PC-3 (cell line): ENCODE data around the gene LAMA3. TPM values are rescaled to one million over a fixed set of nuclear protein-coding genes. Genes with fewer than 3 reads are reported as not detected.

ENCODE experiments used
- ATAC-seq: fragments of 200-7000 bp; cut with Tn5 transposase; 2 replicates; pipeline ENCODE4 v1.9.1; 2020; ENCODE audit warnings: mild to moderate bottlenecking, moderate library complexity
- BruUV-seq: library from RNA; stranded (reverse); fragments of 400-500 nt; replicated peaks from 2 replicates; lab custom pipeline; 2021; lab: Mats Ljungman, UMichigan
- CTCF ChIA-PET: fragments of 300-600 bp; sonication (Branson Sonifier 250); formaldehyde crosslinking; loops from one replicate; lab custom pipeline; 2022; ENCODE audit warnings: antibody characterized with exemption; lab: Charles Lee
- POLR2A ChIA-PET: fragments of 300-600 bp; sonication (Branson Sonifier 250); formaldehyde crosslinking; loops from one replicate; lab custom pipeline; 2022; ENCODE audit warnings: antibody characterized with exemption; ENCODE audit not compliant: unreplicated experiment; lab: Charles Lee
- DNase-seq: peaks from one replicate; pipeline ENCODE4 v3.0.0-alpha.2; 2015
- H2AFZ ChIP-seq: fragments of 300-600 bp; sonication (generic); 2 replicates; pipeline ENCODE4 v1.6.0; 2016; ENCODE audit warnings: antibody characterized with exemption, low read length
- H3F3A ChIP-seq: fragments of 300-600 bp; sonication (generic); one replicate; pipeline ENCODE4 v1.6.0; 2017; ENCODE audit warnings: antibody characterized with exemption, low read length, control low read depth, mild to moderate bottlenecking; ENCODE audit not compliant: unreplicated experiment
- H3K27ac ChIP-seq: fragments of 300-600 bp; sonication (generic); 2 replicates; pipeline ENCODE4 v1.5.1; 2016; ENCODE audit warnings: mild to moderate bottlenecking, low read length
- H3K27me3 ChIP-seq: fragments of 300-600 bp; sonication (generic); 2 replicates; pipeline ENCODE4 v1.6.1; 2016; ENCODE audit warnings: low read length, mixed read lengths
- H3K36me3 ChIP-seq: fragments of 300-600 bp; sonication (generic); 2 replicates; pipeline ENCODE4 v1.6.1; 2016; ENCODE audit warnings: low read depth, mixed run types, low read length, mixed read lengths
- H3K4me1 ChIP-seq: fragments of 300-600 bp; sonication (generic); 2 replicates; pipeline ENCODE4 v1.5.1; 2016; ENCODE audit warnings: low read length; ENCODE audit not compliant: insufficient read depth
- H3K4me2 ChIP-seq: fragments of 300-600 bp; sonication (generic); 2 replicates; pipeline ENCODE4 v1.6.0; 2016; ENCODE audit warnings: low read length
- H3K4me3 ChIP-seq: fragments of 300-600 bp; sonication (generic); 2 replicates; pipeline ENCODE4 v1.5.1; 2016; ENCODE audit warnings: mild to moderate bottlenecking, low read length, mixed read lengths
- H3K79me2 ChIP-seq: fragments of 300-600 bp; sonication (generic); 2 replicates; pipeline ENCODE4 v1.6.1; 2017; ENCODE audit warnings: low read length, mixed read lengths
- H3K9ac ChIP-seq: fragments of 300-600 bp; sonication (generic); 2 replicates; pipeline ENCODE4 v1.6.0; 2016; ENCODE audit warnings: mild to moderate bottlenecking, low read length
- H3K9me2 ChIP-seq: fragments of 300-600 bp; sonication (generic); replicated peaks from 2 replicates; pipeline ENCODE4 v1.6.1; 2016; ENCODE audit warnings: mixed run types, low read length, mixed read lengths
- H3K9me3 ChIP-seq: fragments of 300-600 bp; sonication (generic); 2 replicates; pipeline ENCODE4 v1.6.1; 2016; ENCODE audit warnings: low read length, mixed read lengths
- H4K20me1 ChIP-seq: fragments of 300-600 bp; sonication (generic); 2 replicates; pipeline ENCODE4 v1.6.1; 2016; ENCODE audit warnings: low read length, mixed read lengths
- EZH2 ChIP-seq: fragments of 300-600 bp; sonication (generic); IDR thresholded peaks from one replicate; pipeline ENCODE4 v1.6.1; 2017; ENCODE audit warnings: antibody characterized with exemption, mild to moderate bottlenecking, low read length; ENCODE audit not compliant: unreplicated experiment
- EZH2phosphoT487 ChIP-seq: fragments of 300-600 bp; sonication (generic); IDR thresholded peaks from 2 replicates; pipeline ENCODE4 v1.6.1; 2018; ENCODE audit warnings: mild to moderate bottlenecking, antibody characterized with exemption, low read length, borderline replicate concordance
- intact Hi-C: fragments of 100-400 bp; cut with micrococcal nuclease; formaldehyde crosslinking; loops from 2 replicates; pipeline ENCODE4 v1.9.0; 2023
- total RNA-seq: library from RNA; depleted of rRNA; stranded (reverse); fragments of >200 nt; gene quantifications from 2 replicates; pipeline ENCODE4 v1.2.3, GENCODE V29; 2014
- TF ChIP-seq, protein P1 (sequence below): fragments of 300-600 bp; sonication (generic); conservative IDR thresholded peaks from 2 replicates; pipeline ENCODE4 v1.5.1; 2017; ENCODE audit warnings: antibody characterized with exemption, low read depth, mild to moderate bottlenecking, low read length

LAMA3 gene
- total RNA-seq, 1 experiment from 2014 or later = 224 TPM

DNA sequence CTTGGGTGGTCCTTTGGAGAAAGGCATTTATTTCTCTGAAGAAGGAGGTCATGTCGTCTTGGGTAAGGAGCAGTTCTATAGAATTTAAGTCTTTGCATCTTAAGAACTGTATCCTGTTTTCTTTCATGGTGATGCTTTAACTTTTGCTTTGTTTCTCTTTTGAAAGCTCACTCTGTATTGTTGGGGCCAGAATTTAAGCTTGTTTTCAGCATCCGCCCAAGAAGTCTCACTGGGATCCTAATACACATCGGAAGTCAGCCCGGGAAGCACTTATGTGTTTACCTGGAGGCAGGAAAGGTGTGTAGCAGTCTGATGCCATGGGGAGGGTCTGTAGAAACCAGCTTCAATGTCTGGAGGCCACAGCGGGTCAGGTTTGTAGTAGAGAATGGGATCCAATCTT is 260.6 kb downstream of the LAMA3 start:
- no peak overlapping the region for H2AFZ ChIP-seq
- no peaks in the 10 kb centered on the region for H3K9me2 ChIP-seq
- no peak overlapping the region for H3K27ac ChIP-seq
- no peak for ATAC-seq
- H3K4me2 ChIP-seq = no peak overlapping the region
- H3K27me3 ChIP-seq = no peaks in the 10 kb centered on the region
- BruUV-seq = no TSS peak
- DNase-seq = no peak
- no peak overlapping the region for H3K4me3 ChIP-seq
- ChIA-PET POLR2A (no interaction called here), CTCF (no interaction called here)
- H3K9me3 ChIP-seq = no peaks in the 10 kb centered on the region
- H3F3A ChIP-seq = peaks cover 6% of the 10 kb centered on the region
- H3K4me1 ChIP-seq = no peaks in the 10 kb centered on the region
- no peak overlapping the region for H3K9ac ChIP-seq
- TF ChIP-seq EZH2phosphoT487 (no peak), EZH2 (no peak)
- TF ChIP-seq, protein P1, sequence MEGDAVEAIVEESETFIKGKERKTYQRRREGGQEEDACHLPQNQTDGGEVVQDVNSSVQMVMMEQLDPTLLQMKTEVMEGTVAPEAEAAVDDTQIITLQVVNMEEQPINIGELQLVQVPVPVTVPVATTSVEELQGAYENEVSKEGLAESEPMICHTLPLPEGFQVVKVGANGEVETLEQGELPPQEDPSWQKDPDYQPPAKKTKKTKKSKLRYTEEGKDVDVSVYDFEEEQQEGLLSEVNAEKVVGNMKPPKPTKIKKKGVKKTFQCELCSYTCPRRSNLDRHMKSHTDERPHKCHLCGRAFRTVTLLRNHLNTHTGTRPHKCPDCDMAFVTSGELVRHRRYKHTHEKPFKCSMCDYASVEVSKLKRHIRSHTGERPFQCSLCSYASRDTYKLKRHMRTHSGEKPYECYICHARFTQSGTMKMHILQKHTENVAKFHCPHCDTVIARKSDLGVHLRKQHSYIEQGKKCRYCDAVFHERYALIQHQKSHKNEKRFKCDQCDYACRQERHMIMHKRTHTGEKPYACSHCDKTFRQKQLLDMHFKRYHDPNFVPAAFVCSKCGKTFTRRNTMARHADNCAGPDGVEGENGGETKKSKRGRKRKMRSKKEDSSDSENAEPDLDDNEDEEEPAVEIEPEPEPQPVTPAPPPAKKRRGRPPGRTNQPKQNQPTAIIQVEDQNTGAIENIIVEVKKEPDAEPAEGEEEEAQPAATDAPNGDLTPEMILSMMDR = no peak
- no peaks in the 10 kb centered on the region for H4K20me1 ChIP-seq
- intact Hi-C loops = no loop called here
- no peaks in the 10 kb centered on the region for H3K79me2 ChIP-seq
- H3K36me3 ChIP-seq = peaks cover 80% of the 10 kb centered on the region

DNA sequence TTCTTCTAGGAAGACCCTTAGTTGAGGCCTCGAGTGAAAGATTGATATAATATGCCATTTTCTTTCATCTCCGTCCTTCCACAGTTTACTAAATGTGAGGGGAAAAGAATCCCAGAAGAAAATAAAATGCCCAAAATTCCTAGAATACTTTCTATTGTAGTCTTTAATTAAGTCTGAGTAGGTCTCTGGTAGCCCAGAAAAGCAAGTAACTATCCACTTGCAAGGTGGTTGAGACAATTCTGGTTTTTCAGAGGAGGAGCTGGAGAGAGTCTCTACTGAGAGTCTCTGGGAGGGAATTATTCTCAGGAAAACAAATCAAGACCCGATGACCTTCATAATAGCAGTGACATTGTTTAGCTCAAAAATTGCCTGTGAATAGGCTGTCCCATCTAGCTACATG is 261.4 kb downstream of the LAMA3 start:
- Histone ChIP-seq H3F3A (peaks cover 6% of the 10 kb centered on the region), H3K9me2 (no peaks in the 10 kb centered on the region), H4K20me1 (no peaks in the 10 kb centered on the region), H3K9me3 (no peaks in the 10 kb centered on the region), H2AFZ (no peak overlapping the region), H3K27ac (no peak overlapping the region), H3K4me1 (no peaks in the 10 kb centered on the region), H3K79me2 (no peaks in the 10 kb centered on the region), H3K9ac (no peak overlapping the region), H3K4me3 (no peak overlapping the region), H3K4me2 (no peak overlapping the region), H3K27me3 (no peaks in the 10 kb centered on the region), H3K36me3 (peaks cover 82% of the 10 kb centered on the region)
- TF ChIP-seq, protein P1 = no peak
- TF ChIP-seq EZH2 (no peak), EZH2phosphoT487 (no peak)
- ATAC-seq (no peak), DNase-seq (no peak)
- POLR2A ChIA-PET = no interaction called here
- BruUV-seq = no TSS peak
- CTCF ChIA-PET = no interaction called here
- intact Hi-C loops = no loop called here

DNA sequence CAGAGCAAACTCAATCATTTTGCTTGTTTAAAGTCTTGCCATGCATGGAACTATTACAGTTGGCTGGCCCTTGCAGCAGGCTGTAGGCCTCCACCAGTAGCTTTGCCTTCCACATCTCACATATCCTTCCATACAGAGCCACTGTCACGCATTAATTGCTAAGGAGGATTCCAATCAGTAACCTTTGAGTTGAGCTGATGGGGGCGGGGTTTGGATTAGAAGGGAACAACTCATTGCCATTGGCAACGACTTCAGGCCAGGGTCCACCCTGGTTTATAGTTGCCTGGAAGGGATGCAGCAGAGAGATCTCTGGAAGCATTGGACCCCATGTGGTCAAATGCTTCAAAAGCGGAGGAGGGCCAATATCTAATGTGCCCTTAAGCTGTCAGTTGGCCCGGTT is 262.0 kb downstream of the LAMA3 start:
- Histone ChIP-seq H3K27ac (no peak overlapping the region), H3K79me2 (no peaks in the 10 kb centered on the region), H4K20me1 (no peaks in the 10 kb centered on the region), H3K27me3 (no peaks in the 10 kb centered on the region), H3K4me3 (no peak overlapping the region), H3K9me3 (no peaks in the 10 kb centered on the region), H3F3A (peaks cover 6% of the 10 kb centered on the region), H2AFZ (no peak overlapping the region), H3K4me2 (no peak overlapping the region), H3K9me2 (no peaks in the 10 kb centered on the region), H3K4me1 (no peaks in the 10 kb centered on the region), H3K9ac (no peak overlapping the region), H3K36me3 (peaks cover 80% of the 10 kb centered on the region)
- intact Hi-C loops = no loop called here
- CTCF ChIA-PET = no interaction called here
- no peak for ATAC-seq
- POLR2A ChIA-PET = no interaction called here
- no peak for DNase-seq
- TF ChIP-seq, protein P1 = no peak
- TF ChIP-seq EZH2 (no peak), EZH2phosphoT487 (no peak)
- BruUV-seq = no TSS peak
